Measurements from ENCODE around the gene NME3.
A peak's percentile ranks its signal among the peaks of the same experiment; 100 is the strongest.
"Not testable (repeated sequence)": the region's sequence is repeated elsewhere in the genome, so short reads cannot be mapped to it uniquely, and the experiment has no call there.

The NME3 gene

DNA sequence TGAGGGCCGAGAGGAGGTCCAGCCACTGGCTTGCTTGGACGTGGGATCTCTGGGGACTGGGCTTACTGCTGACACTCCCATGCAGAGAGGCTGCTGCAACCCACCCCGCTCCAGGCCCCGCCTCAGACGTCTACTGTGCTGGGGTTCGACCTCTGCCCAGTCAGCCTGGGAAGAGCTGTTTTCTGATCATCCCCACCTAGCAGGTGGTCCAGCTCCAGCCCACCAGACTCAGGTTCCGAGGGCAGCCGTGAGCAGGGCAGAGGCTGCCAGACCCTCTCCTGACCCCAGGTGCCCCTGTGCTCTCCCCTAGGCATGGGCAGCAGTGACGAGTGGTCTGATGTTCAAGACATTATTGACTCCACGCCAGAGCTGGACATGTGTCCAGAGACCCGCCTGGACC, 23.4 kb downstream of the NME3 start:
- H3K36me3 Mint-ChIP-seq (ENCODE audit: low read depth): peaks cover 100% of the 10 kb centered on the region
- intact Hi-C loops (cut with micrococcal nuclease): no loop called here
- no peaks in the 10 kb centered on the region for H3K9me3 Mint-ChIP-seq
- no peak overlapping the region for H3K27ac Mint-ChIP-seq
- H3K27me3 Mint-ChIP-seq: no peaks in the 10 kb centered on the region
- H3K4me1 Mint-ChIP-seq (ENCODE audit: low read depth): no peaks in the 10 kb centered on the region
- H3K4me3 Mint-ChIP-seq: no peak overlapping the region

DNA sequence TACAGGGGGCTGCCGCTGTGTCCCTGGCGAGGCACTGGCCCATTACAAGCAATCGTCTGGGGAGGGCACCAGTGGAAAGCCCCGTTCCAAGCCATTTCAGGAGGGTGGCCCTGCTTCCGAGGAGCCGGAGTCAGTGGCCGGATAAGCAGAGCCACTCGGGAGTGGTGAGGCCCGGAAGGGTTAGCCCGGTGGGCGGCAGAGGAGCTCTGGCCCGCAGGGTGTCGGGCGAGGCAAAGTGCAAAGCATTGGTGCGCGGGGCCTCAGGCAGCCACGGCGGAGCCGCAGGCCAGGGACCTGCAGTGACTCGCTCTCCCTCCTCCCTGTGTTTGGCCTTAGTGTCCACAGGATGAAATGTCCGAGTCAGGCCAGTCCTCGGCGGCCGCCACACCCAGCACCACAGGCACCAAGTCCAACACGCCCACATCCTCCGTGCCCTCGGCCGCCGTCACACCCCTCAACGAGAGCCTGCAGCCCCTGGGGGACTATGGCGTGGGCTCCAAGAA, 24.6 kb downstream of the NME3 start:
- Mint-ChIP-seq H3K4me3 (no peak overlapping the region), H3K36me3 (ENCODE audit: low read depth) (peaks cover 99% of the 10 kb centered on the region), H3K27me3 (no peaks in the 10 kb centered on the region), H3K9me3 (no peaks in the 10 kb centered on the region), H3K27ac (no peak overlapping the region), H3K4me1 (ENCODE audit: low read depth) (no peaks in the 10 kb centered on the region)
- intact Hi-C loops (cut with micrococcal nuclease): no loop called here

DNA sequence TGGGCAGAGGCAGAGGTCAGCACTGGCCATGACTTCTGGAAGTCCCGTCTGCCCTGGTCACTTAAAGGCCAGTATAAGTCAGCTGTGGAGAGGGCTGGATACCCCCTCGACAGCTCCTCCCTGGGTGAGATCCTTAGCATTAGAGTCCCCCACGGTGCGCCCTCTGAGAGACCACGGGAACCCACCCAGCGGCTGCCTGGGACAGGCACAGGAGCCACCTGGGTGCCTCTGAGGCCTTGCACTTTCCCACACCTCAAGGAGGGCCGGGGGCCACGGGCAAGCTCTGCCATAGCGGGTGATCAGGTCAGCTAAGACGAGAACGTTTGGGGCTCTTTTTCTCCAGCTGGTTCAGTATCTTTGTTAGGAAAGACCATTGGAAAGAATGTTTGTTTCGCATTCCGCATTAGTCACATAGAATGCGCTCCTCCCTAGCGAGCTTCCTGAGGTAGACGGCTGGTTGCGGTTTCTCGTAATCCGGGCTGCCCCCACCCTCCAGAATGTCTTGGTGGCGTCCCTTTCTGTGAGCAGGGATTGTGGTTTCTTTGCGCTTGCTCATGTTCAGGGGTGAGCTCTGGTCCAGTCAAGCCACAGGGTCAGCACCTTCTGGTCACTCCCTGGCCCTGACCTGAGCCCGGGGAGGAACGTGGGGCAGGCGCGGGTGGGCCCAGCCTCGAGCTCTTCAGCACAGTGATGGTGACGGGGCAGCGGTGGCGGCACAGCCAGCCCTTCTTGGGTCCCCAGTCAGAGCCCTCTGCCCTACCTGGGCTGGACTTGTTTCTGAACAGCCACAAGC, 25.2 kb downstream of the NME3 start:
- peaks cover 93% of the 10 kb centered on the region for H3K36me3 Mint-ChIP-seq (ENCODE audit: low read depth)
- H3K27ac Mint-ChIP-seq: no peak overlapping the region
- no peaks in the 10 kb centered on the region for H3K9me3 Mint-ChIP-seq

DNA sequence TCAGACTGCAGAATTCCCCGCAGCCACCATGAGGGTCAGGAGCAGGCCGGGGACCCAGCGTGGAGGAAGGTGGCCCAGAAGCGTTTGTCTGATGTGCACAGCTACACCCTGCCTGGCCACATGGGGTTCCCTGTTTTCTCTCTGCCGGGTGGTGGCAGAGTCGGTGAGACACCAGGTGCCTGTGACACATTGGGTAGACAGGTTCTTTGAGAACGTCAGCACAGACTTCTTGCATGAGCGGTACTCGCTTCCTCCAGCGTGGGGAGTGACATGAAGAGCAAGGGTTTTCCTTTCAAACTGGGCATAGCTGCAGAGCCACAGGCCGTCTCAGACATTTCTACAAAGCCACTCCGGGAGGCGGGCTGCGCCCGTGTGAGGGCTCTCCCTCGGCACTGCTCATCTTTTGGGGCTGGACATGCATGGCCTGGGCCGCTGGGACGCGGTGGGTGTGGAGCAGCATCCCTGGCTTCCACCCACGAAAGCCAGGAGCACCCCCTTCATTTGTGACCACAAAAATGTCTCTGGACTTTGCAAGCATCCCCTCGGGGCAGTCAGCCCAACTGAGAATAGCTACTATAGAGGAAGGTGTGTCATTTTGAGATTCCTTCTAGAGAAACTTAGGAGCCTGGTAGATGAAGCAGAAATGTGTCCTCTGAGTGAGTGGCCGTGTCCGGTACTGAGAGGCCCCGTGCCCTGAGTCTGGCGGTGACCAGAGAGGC, 26.0 kb downstream of the NME3 start:
- intact Hi-C loops (cut with micrococcal nuclease): no loop called here
- Mint-ChIP-seq H3K4me3 (no peak overlapping the region), H3K27me3 (no peaks in the 10 kb centered on the region), H3K9me3 (no peaks in the 10 kb centered on the region), H3K36me3 (ENCODE audit: low read depth) (peaks cover 86% of the 10 kb centered on the region), H3K4me1 (ENCODE audit: low read depth) (no peaks in the 10 kb centered on the region), H3K27ac (no peak overlapping the region)

More for the DNA sequence above, 25.2 kb downstream of the NME3 start:
- intact Hi-C loops (cut with micrococcal nuclease): no loop called here
- H3K4me1 Mint-ChIP-seq (ENCODE audit: low read depth): no peaks in the 10 kb centered on the region
- no peak overlapping the region for H3K4me3 Mint-ChIP-seq
- H3K27me3 Mint-ChIP-seq: no peaks in the 10 kb centered on the region

DNA sequence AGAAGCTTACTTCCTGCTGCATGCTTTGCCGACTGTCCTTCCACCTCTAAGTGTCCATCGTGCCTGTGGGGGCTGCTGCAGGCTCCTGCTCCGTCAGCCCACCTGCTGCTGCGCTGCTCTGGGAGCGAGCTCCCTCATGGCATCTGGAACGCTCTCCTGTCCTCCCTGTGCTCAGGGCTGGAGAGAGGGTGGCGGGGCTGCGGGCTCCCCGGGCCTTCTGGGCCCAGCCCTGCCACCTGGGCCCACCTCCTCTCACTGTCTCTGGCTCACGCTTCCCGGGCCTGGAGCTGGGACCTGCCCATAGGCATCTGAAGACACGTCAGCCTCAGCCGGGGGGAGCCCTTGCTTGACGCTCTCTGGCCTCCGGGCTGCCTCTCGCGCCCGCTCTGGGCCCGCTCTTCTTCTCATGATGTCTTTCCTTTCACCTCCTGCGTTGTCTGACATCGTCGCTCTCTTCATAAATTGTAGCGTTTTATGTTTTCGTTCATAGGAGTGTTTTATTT, 27.0 kb downstream of the NME3 start:
- no peaks in the 10 kb centered on the region for H3K27me3 Mint-ChIP-seq
- no peaks in the 10 kb centered on the region for H3K9me3 Mint-ChIP-seq
- no peak overlapping the region for H3K4me3 Mint-ChIP-seq
- H3K27ac Mint-ChIP-seq: no peak overlapping the region
- no peaks in the 10 kb centered on the region for H3K4me1 Mint-ChIP-seq (ENCODE audit: low read depth)
- intact Hi-C loops (cut with micrococcal nuclease): no loop called here
- peaks cover 76% of the 10 kb centered on the region for H3K36me3 Mint-ChIP-seq (ENCODE audit: low read depth)

DNA sequence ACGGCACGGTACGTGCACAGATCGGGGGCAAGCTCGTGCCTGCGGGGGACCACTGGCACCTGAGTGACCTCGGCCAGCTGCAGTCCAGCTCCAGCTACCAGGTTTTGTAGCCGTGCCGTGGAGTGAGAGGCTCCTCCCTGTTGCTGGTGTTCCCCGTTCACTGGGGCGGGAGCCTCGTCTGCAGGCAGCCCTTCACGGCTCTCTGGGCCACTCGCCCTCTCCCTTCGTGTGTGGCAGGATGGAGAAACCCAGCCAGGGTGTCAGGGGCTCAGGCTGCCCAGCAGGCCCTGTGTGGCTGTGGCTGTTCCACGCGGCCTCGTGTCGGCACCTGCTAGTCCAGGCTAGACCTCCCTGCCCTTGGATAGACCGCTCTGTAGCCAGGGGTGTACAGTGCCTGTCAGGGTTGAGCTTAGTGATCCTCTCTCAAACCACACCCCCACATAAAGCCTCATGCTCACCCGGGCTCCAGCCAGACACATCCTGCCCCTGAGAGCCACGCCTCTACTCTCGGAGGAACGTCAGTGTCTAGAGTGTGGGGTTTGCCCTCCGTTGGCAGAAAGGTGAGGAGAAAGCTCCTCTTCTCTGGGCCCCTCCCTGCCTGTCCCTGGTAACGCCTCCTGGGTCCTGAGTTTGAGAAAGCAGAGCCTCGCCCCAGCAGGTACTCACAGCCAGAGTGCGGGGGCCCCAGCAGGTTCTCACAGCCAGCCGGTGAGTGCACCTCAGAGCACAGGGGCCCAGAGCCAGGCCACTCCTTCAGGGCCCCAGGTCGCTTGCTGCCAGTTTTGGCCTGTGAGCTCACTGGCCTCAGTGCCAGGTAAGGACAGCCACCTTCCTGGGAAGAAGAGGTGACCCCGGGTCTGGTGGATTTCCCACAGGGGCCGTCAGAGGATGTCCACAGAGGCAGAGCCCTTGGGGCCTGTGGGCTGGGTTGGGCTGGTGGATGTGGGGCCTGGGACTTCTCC, 27.7 kb downstream of the NME3 start:
- Mint-ChIP-seq H3K27me3 (no peaks in the 10 kb centered on the region), H3K36me3 (ENCODE audit: low read depth) (peaks cover 69% of the 10 kb centered on the region), H3K4me3 (no peak overlapping the region), H3K4me1 (ENCODE audit: low read depth) (no peaks in the 10 kb centered on the region), H3K9me3 (no peaks in the 10 kb centered on the region), H3K27ac (no peak overlapping the region)
- intact Hi-C loops (cut with micrococcal nuclease): no loop called here

DNA sequence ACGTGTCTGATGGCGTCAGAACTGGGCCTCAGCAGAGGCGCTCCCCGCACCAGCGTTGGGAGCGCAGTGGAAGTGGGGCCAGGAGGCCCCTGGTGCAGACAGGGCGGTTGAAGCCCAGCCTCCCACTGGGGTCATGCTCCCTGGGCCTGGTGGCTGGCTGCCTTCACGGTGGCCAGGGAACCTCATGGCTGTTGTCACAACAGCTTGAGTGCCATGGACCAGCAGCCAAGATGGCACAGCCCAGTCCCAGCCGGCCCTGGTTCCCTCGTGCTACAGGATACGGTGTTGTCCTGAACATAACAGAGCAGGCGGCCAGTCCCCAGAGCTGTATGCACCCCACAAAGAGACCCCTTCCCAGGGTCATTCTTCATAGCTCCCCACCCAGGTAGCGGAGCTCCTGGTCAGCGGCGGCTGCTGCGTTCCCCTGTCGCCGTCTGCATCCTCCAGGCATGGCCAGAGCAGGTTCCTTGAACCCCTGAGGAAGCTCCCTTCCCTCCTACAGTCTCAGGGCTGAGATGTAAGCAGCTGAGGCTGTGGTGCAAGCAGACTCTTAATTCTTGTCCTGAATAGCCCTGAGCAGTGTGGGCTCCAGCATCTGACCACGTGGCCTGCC, 29.7 kb downstream of the NME3 start:
- H3K27ac Mint-ChIP-seq: no peak overlapping the region
- no peaks in the 10 kb centered on the region for H3K27me3 Mint-ChIP-seq
- no peak overlapping the region for H3K4me3 Mint-ChIP-seq
- intact Hi-C loops (cut with micrococcal nuclease): no loop called here
- no peaks in the 10 kb centered on the region for H3K9me3 Mint-ChIP-seq
- H3K4me1 Mint-ChIP-seq (ENCODE audit: low read depth): no peaks in the 10 kb centered on the region
- H3K36me3 Mint-ChIP-seq (ENCODE audit: low read depth): peaks cover 49% of the 10 kb centered on the region

DNA sequence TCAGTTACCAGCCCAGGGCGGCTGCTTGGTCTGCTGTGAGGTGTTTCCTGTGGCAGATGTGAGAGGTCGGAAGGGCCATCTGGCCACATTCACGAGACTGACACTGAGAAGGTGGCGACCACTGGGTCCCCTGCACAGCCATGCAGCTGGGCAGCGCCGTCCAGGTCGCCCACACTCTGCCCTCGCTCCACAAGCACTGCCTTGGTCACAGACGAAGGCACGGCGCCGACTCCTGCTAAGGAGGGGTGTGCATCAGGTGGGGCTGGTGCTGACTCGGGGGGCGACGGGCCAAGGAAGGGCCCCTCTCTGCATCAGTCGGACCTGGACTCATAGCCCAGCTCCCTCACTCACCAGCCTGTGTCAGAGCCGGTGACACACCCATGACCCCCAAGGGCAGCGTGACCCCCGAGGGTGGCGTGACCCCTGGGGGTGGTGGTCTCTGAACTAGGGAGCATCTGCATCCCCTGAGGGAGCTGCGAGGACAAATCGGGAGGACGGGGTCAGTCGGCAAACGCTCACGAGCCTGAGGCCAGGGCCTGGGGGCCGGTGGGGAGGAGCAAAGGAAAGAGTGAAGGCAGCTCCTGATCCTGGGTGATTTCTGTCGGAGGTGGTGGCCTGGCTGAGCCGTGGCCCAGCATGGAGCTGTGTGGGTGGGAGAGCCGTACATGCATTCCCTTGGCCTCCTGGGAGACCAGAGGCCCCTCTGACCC, 30.4 kb downstream of the NME3 start:
- no peak overlapping the region for H3K4me3 Mint-ChIP-seq
- H3K27me3 Mint-ChIP-seq: no peaks in the 10 kb centered on the region
- H3K4me1 Mint-ChIP-seq (ENCODE audit: low read depth): no peaks in the 10 kb centered on the region
- no peaks in the 10 kb centered on the region for H3K9me3 Mint-ChIP-seq
- peaks cover 42% of the 10 kb centered on the region for H3K36me3 Mint-ChIP-seq (ENCODE audit: low read depth)
- no peak overlapping the region for H3K27ac Mint-ChIP-seq
- intact Hi-C loops (cut with micrococcal nuclease): no loop called here

DNA sequence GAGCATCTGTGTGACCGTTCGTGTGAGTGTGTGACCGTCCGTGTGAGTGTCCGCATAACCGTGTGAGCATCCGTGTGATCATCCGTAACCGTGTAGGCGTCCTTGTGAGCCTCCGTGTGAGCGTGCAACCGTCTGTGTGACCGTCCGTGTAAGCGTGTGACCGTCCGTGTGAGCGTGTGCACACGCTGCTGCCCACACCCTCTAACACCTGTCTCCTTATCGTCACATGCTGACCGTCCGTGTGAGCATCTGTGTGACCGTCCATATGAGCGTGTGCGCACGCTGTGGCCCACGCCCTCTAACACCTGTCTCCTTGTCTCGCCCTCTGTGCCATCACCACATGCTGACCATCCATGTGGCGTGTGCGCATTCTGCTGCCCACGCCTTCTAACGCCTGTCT, 31.1 kb downstream of the NME3 start:
- Mint-ChIP-seq H3K27me3 (no peaks in the 10 kb centered on the region), H3K36me3 (ENCODE audit: low read depth) (peaks cover 35% of the 10 kb centered on the region), H3K27ac (no peak overlapping the region)

DNA sequence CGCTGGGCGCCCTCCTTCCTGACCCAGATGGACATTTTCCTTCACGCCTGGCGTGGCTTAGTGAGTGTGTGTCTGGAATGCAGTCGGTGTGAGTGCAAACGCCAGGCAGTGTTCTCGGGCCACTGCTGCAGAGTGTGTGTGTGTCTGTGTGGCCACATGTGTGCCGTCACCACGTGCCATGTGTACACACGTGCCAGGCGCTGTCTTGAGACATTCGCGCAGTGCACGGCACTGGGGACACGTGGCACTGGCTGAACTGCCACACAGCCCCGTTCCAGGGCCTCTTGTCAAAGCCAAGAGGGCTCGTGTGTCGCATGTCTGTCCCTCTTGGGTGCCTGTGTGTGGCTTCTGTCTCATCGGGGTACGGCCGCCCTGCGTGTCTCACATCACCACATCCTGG, 36.5 kb downstream of the NME3 start:
- H3K4me1 Mint-ChIP-seq (ENCODE audit: low read depth): peaks cover 12% of the 10 kb centered on the region
- intact Hi-C loops (cut with micrococcal nuclease): no loop called here
- peaks cover 5% of the 10 kb centered on the region for H3K36me3 Mint-ChIP-seq (ENCODE audit: low read depth)
- H3K4me3 Mint-ChIP-seq: no peak overlapping the region
- H3K27me3 Mint-ChIP-seq: no peaks in the 10 kb centered on the region
- no peaks in the 10 kb centered on the region for H3K9me3 Mint-ChIP-seq
- no peak overlapping the region for H3K27ac Mint-ChIP-seq

More for the DNA sequence above, 31.1 kb downstream of the NME3 start:
- H3K9me3 Mint-ChIP-seq: no peaks in the 10 kb centered on the region
- H3K4me1 Mint-ChIP-seq (ENCODE audit: low read depth): no peaks in the 10 kb centered on the region
- intact Hi-C loops (cut with micrococcal nuclease): no loop called here
- H3K4me3 Mint-ChIP-seq: no peak overlapping the region

DNA sequence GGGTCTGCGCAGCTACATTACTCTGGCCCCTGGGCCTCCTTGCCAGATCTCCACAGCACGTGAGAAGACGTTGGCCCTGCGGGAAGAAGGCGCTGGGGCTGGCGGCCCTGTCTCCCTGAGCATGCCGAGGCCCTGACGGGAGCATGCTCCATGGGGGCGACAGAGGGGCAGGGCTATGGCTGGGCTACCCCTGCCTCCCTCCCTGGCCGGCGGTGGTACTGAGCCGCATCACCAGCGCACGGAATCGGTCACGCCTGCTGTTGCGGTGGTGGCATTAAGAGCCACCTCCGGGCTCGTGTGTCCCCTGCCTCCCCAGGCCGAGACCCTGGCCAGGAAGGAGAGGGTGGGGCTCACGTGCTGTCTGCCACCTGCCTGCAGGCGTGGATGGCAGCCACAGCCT, 37.2 kb downstream of the NME3 start:
- Mint-ChIP-seq H3K4me1 (ENCODE audit: low read depth) (peaks cover 12% of the 10 kb centered on the region), H3K27ac (no peak overlapping the region), H3K27me3 (no peaks in the 10 kb centered on the region), H3K4me3 (no peak overlapping the region), H3K9me3 (no peaks in the 10 kb centered on the region), H3K36me3 (ENCODE audit: low read depth) (peaks cover 12% of the 10 kb centered on the region)
- intact Hi-C loops (cut with micrococcal nuclease): no loop called here

DNA sequence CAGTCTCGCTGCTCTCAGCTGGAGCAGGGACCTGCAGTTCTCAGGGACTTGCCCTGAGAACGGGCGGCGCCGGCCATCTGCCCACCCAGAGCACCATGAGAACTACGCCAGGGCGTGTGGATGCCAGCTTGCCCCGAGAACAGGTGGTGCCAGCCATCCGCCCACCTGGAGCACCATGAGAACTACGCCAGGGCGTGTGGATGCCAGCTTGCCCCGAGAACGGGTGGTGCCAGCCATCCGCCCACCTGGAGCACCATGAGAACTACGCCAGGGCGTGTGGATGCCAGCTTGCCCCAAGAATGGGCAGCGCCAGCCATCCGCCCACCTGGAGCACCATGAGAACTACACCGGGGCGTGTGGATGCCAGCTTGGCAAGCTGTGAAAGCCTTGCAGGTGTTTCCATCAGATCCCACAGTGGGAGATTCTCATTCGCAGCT, 38.8 kb downstream of the NME3 start:
- H3K4me1 Mint-ChIP-seq (ENCODE audit: low read depth): peaks cover 12% of the 10 kb centered on the region
- H3K27me3 Mint-ChIP-seq; intact Hi-C loops (cut with micrococcal nuclease); H3K27ac Mint-ChIP-seq; H3K9me3 Mint-ChIP-seq; H3K4me3 Mint-ChIP-seq: not testable (repeated sequence)
- H3K36me3 Mint-ChIP-seq (ENCODE audit: low read depth): peaks cover 28% of the 10 kb centered on the region

DNA sequence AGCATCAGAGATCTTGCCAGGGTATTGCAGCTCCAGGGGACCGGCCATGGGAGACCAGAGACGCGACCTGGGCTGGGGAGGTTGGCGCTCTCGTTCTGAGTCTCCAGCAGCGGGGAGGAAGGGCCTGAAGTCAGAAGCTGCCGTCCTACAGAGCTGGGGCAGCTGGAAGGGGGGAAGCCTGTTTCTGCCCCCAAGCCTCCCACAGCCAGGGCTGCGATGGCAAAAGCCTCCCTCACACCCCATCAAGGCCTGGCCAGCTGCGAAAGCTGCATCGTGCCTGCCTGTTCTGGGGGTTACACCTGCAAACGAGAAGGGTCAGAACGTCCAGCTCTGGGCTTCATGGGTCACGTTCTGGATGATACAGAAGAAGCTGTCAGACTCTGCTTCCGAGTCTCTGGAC, 39.3 kb downstream of the NME3 start:
- intact Hi-C loops (cut with micrococcal nuclease): no loop called here
- Mint-ChIP-seq H3K4me1 (ENCODE audit: low read depth) (peaks cover 12% of the 10 kb centered on the region), H3K36me3 (ENCODE audit: low read depth) (peaks cover 33% of the 10 kb centered on the region), H3K9me3 (no peaks in the 10 kb centered on the region), H3K4me3 (no peak overlapping the region), H3K27ac (peak overlapping the region; percentile 45), H3K27me3 (no peaks in the 10 kb centered on the region)
